Keratinocyte (primary cell): ENCODE measurements around the gene RCAN2.

Source experiments
- CTCF ChIP-seq, 3 experiments: IDR thresholded peaks in 1 of 3; conservative IDR thresholded peaks in 1 of 3; optimal IDR thresholded peaks in 1 of 3; 2 replicates in 2 of 3; 3 replicates in 1 of 3; pipeline versions ENCODE3 to v1.5.1; 2011; ENCODE audit warnings: low read length in 3 of 3, mild to moderate bottlenecking in 3 of 3, moderate library complexity in 2 of 3, control low read depth in 1 of 3, inconsistent platforms in 1 of 3; ENCODE audit not compliant: insufficient read depth in 2 of 3; ENCODE audit errors: extremely low read depth in 1 of 3
- EZH2 ChIP-seq: IDR thresholded peaks from one replicate; pipeline ENCODE4 v1.6.1; 2012; ENCODE audit warnings: inconsistent platforms, mild to moderate bottlenecking, low read length, moderate library complexity

- TF ChIP-seq EZH2 (no peak), CTCF (optimal IDR thresholded peaks at IDR 0.05 in 1 of 3, IDR thresholded peaks at IDR 0.05 in 1 of 3, conservative IDR thresholded peaks at IDR 0.05 in 1 of 3; ENCODE audit: extremely low read depth in 1 of 3, insufficient read depth in 2 of 3, low read length in 3 of 3) (no peak)
Measured at GRCh38 chr6:46378882-46379416, 112.3 kb downstream of the RCAN2 start.
